GM10847 (cell line): ENCODE measurements around the gene C15orf61.

Source experiments
- POLR2A ChIP-seq: IDR thresholded peaks from 2 replicates; pipeline ENCODE4 v1.6.1; 2011; ENCODE audit not compliant: insufficient read length; ENCODE audit errors: extremely low read depth

The C15orf61 gene

GRCh38 chr15:67559158-67559557 is 38.2 kb downstream of the C15orf61 start:
- no peak for TF ChIP-seq POLR2A

DNA sequence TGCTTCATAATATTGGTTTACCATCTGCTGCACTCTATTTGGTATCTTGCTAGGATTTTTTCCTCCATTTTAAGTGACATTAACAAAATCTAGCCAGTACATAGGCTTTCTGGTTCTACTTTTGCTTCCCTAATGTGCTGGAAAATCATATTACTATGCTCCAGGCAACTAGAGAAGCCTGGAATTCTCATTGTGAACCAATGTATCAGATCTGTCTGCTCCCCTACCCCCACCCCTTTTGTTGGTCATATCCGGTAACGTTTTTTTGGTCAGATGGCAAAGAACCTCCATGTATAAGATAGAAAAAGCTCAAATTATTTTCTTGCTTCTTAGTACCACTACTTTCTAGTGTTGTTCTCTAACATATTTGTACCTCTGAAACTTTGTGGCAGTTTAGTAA is 38.6 kb downstream of the C15orf61 start:
- no peak for TF ChIP-seq POLR2A

DNA sequence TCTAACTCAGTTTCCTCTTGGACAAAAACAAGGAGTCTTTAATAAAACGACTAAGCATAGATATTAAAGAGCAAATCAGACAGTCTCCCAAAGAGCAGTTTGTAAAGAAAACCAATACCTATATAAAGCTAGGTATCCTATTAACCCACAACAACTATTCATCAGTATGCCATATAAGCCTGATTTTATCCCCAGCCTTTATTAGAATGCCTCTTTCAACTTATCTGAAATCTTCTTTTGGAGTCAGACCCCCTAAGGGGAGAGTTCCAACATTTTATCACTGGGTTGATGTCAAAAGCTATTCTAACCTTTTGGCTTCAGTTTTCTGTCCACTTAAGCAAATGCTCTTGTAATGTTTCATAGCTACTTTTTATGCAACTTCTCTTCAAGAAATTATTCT is 39.4 kb downstream of the C15orf61 start:
- no peak for TF ChIP-seq POLR2A

- TF ChIP-seq POLR2A = no peak
Observed at GRCh38 chr15:67563092-67563491, 42.2 kb downstream of the C15orf61 start.

DNA sequence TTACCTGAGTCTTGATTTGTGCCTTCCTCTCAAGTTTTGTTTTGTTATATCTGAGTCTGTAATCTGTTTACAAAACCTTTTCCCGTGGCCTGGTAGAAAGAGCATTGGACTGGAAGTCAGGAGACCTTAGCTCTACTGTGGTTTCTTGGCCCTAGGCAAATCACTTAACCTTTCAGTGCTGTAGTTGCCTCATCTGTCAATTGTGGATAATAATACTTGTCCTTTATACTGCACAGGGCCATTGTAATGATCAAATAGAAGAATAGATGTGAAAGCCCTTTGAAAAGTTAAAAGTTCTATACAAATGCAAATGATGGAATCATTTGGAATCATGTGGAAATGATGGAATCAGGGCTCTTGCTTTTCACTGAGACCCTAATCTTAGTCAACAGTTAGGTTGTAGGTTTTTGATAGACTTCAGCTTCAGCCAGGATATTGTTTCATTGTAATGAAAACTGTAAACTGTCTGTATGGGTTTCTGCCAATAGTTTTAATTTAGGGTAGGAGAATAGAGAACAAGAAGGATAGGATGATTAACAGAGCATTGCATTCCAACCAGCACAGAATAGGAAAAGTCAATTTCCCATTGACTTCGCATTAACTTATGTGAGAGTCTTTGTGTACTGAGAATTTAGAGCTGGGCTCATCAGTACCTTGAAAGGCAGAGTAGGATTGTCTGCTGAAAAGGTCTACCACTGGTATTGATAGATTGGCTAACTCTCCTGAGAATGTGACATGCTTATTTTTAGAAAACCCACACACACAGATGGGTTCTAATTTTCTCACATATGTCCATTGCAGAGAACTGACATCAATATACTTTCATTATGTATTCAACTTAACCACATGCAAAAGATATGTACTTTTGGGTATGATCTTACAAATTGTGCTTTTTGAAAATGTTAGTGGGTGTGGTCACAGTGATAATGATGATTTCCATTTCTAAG is 43.4 kb downstream of the C15orf61 start:
- TF ChIP-seq POLR2A = no peak

- no peak for TF ChIP-seq POLR2A
Observed at GRCh38 chr15:67564968-67565345, 44.0 kb downstream of the C15orf61 start.

DNA sequence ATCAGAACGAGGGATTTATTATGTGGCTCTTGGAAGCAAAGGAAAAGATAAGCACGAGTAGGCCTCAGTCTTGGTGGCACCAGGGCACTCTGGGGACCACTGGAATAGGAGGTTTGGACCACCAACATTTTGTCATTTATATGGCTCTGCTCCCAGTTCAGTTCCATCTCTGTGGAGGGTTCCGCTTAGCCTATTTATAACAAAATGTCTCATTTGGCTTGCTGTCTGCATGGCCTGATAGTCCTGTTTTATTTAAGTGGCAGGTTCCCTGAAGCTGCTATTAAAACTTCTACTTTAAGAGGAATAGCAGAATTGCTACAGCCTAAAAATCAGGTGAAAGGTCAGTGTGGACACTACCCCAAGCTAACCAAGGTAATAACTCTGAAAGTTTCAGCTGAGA is 48.7 kb downstream of the C15orf61 start:
- TF ChIP-seq POLR2A = no peak

- TF ChIP-seq POLR2A = no peak
Observed at GRCh38 chr15:67570875-67571647, 50.1 kb downstream of the C15orf61 start.

- TF ChIP-seq POLR2A = no peak
Observed at GRCh38 chr15:67571648-67572415, 50.9 kb downstream of the C15orf61 start.

DNA sequence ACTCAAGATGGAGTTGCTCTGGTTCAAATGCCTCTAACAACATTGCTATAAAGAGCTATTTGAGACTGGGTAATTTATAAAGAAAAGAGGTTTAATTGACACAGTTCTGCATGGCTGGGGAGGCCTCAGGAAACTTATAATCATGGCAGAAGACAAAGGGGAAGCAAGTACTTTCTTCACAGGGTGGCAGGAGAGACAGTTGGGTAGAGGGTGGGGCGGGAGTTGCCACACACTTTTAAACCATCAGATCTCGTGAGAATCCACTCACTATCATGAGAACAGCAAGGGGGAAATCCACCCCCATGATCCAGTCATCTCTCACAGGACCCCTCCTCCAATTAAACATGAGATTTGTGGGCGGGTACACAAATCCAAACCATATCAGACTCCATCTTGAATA is 52.3 kb downstream of the C15orf61 start:
- no peak for TF ChIP-seq POLR2A

DNA sequence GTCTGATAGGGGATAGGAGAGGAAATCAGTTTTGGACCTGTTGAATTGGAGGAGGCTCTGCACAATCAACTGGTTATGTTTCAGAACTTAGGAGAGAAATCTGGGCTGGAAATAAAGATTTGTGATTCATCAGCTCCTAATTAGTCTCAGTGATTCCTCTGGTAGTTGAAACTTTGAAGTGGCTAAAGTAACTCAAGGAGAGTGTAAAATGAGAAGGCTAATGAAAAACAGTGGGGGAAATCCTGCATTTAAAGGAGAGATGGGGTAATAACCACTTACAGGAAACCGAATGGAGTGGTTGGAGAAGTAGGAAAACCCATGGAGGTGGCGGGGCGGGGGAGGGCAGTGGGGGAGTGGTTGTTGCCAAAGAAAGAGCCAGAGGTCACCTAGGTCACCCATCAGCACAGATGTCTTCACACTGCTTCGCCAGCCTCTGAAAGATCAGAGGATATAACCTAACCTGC is 54.1 kb downstream of the C15orf61 start:
- TF ChIP-seq POLR2A = no peak

DNA sequence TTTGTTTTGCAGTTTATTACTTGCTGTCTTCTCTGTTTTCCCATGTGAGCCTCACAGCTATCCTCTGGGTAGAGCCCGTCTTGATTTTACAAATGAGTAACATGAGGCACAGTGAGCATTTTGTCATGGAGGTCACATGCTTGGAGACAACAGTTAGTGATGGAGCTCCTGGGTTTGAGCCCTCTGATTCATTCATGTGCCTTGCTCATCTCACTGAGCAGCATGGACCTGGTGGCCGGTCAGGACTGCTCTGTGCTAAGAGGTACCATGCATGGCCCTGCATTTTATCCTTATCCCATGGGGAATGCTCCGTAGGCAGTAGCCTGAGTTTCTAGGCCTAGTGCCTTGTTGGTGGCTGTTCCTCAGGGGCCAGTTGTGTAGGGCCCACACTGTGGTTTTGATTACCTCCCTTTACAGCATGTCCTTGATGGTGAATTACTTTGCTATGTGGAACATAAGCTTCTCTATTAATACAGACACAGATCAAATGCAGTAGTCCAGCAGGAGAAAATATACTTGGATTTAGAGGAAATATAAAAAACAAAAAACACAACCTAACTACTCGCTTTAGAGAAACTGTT is 57.2 kb downstream of the C15orf61 start:
- no peak for TF ChIP-seq POLR2A

DNA sequence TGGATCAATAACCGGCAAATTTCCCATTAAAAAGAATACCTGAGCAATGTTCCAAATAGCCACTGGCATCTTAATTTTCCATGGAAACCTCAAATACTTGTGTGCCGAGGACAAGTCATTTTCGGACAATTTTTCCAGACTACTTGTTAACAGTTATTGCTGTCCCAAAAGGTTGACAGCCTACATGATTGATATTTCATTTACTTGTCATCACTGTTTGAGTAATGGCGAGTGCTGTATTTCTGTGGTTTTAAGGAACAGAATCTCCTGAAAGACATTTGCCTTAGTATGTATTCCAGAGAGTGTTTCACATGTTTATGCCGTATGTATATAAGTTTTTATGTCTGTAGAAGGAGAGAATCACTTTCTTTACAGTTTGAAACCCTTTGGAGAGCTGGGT is 58.2 kb downstream of the C15orf61 start:
- no peak for TF ChIP-seq POLR2A
